ENCODE results near the gene MRPS27.

DNA sequence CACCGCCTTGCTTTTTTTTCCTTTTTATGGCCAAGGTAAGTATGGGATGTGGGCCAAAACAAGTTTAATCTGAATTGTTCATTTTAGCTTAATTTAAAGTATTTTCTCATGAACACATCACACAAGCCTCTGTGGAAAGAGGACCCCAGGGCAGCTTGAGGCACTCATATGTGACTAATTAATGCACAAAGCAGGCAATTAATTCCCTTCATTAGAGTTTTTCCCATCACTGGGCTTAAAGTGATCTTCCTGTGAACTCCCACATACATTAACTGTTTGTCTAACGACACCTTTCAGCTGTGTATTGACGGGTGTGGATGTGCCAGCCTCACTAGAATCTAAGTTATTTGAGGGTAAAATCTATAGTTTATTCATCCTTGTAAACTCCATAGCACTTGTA is 103.3 kb downstream of the MRPS27 start:
- no peak for TF ChIP-seq ZBTB3 (CRISPR knock-in tag; IDR thresholded peaks at IDR 0.05; ENCODE audit: borderline replicate concordance, low read depth)
- TF ChIP-seq TBP (CRISPR knock-in tag; IDR thresholded peaks at IDR 0.05) = no peak
- TF ChIP-seq NFRKB (IDR thresholded peaks at IDR 0.05) = no peak
- no peak for TF ChIP-seq ZBTB7A (CRISPR knock-in tag; IDR thresholded peaks at IDR 0.05)
- TF ChIP-seq, protein P1, sequence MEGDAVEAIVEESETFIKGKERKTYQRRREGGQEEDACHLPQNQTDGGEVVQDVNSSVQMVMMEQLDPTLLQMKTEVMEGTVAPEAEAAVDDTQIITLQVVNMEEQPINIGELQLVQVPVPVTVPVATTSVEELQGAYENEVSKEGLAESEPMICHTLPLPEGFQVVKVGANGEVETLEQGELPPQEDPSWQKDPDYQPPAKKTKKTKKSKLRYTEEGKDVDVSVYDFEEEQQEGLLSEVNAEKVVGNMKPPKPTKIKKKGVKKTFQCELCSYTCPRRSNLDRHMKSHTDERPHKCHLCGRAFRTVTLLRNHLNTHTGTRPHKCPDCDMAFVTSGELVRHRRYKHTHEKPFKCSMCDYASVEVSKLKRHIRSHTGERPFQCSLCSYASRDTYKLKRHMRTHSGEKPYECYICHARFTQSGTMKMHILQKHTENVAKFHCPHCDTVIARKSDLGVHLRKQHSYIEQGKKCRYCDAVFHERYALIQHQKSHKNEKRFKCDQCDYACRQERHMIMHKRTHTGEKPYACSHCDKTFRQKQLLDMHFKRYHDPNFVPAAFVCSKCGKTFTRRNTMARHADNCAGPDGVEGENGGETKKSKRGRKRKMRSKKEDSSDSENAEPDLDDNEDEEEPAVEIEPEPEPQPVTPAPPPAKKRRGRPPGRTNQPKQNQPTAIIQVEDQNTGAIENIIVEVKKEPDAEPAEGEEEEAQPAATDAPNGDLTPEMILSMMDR (CRISPR knock-in tag; IDR thresholded peaks at IDR 0.05) = no peak
- TF ChIP-seq GABPB1 (CRISPR knock-in tag; IDR thresholded peaks at IDR 0.05) = no peak
- no peak for TF ChIP-seq ZNF747 (CRISPR knock-in tag; IDR thresholded peaks at IDR 0.05; ENCODE audit: borderline replicate concordance)
- no peak for TF ChIP-seq JUNB (CRISPR knock-in tag; IDR thresholded peaks at IDR 0.05; ENCODE audit: borderline replicate concordance)

Data from HepG2 (cell line).